Nephron progenitor cell (in vitro differentiated cells): ENCODE measurements around the gene NEO1.

ENCODE experiments used
- DNase-seq: peaks from one replicate; pipeline ENCODE4 v3.0.0; 2021
- H3K27ac Mint-ChIP-seq: 2 replicates; pipeline ENCODE4 v1.8.0; 2021; ENCODE audit warnings: mild to moderate bottlenecking, moderate library complexity, mixed read lengths
- H3K27me3 Mint-ChIP-seq: 2 replicates; pipeline ENCODE4 v1.8.0; 2021; ENCODE audit warnings: mild to moderate bottlenecking, low read depth, mixed read lengths; ENCODE audit not compliant: poor library complexity
- H3K36me3 Mint-ChIP-seq: 2 replicates; pipeline ENCODE4 v1.8.0; 2021; ENCODE audit warnings: low read depth, mixed read lengths
- H3K4me1 Mint-ChIP-seq: 2 replicates; pipeline ENCODE4 v1.8.0; 2021; ENCODE audit warnings: mixed read lengths
- H3K4me3 Mint-ChIP-seq: 2 replicates; pipeline ENCODE4 v1.8.0; 2021; ENCODE audit warnings: mild to moderate bottlenecking, moderate library complexity, mixed read lengths
- H3K9me3 Mint-ChIP-seq: 2 replicates; pipeline ENCODE4 v1.8.0; 2021; ENCODE audit warnings: mild to moderate bottlenecking, moderate library complexity, mixed read lengths
- TF ChIP-seq, protein P1 (sequence below): fragments of 200-600 bp; sonication (generic); IDR thresholded peaks from 2 replicates; pipeline ENCODE4 v1.5.0; 2021; ENCODE audit warnings: antibody characterized with exemption

The NEO1 gene

DNA sequence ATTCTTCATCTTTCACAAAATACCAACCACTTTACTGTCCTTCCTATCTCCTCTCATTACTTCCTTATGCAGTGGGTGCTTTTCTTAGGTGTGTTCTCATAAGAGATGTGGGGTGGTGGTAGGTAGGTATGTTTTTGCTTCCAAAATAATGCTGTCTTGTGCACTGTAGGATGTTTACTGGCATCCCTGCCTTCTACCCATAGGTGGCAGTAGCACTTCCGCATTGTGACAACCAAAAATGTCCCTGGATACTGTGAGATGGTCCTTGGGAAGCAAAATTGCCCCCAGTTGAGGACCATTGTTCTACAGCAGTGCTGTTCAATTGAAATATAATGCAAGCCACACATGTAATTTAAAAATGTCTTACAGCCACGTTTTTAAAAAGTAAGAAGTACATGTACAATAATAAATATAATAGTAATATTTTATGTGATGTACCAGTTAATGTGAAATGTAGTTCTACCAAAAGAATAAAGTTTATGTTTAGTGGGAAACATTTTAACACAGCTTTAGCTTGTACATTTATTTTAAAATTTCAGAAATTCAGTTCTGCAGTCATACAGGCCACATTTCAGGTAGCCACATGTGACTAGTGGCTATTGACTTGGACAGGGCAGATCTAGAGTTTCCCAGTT, 75.2 kb downstream of the NEO1 start:
- Mint-ChIP-seq H3K4me3 (no peak overlapping the region), H3K4me1 (no peaks in the 10 kb centered on the region), H3K27ac (no peak overlapping the region), H3K27me3 (peaks cover 3% of the 10 kb centered on the region), H3K36me3 (peaks cover 74% of the 10 kb centered on the region), H3K9me3 (no peaks in the 10 kb centered on the region)
- TF ChIP-seq, protein P1, sequence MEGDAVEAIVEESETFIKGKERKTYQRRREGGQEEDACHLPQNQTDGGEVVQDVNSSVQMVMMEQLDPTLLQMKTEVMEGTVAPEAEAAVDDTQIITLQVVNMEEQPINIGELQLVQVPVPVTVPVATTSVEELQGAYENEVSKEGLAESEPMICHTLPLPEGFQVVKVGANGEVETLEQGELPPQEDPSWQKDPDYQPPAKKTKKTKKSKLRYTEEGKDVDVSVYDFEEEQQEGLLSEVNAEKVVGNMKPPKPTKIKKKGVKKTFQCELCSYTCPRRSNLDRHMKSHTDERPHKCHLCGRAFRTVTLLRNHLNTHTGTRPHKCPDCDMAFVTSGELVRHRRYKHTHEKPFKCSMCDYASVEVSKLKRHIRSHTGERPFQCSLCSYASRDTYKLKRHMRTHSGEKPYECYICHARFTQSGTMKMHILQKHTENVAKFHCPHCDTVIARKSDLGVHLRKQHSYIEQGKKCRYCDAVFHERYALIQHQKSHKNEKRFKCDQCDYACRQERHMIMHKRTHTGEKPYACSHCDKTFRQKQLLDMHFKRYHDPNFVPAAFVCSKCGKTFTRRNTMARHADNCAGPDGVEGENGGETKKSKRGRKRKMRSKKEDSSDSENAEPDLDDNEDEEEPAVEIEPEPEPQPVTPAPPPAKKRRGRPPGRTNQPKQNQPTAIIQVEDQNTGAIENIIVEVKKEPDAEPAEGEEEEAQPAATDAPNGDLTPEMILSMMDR, result peak; percentile 68
- peak; percentile 25 for DNase-seq

DNA sequence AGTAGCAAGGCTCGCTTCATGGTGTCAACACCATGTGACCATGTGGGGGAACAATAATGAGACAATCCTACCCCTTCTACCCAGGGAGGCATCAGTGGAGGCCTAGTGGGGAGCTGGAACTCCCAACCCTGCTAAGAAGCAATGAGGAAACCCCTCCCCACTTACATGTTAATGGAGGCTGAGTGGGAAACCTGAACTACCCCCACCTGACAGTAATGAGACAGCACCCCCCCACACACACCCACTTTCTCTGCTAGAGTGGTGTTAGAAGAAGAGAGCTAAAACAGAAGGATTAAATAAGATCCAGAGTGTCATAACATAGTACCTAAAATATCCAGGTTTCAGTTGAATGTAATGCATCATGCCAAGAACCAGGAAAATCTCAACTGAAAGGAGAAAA, 78.6 kb downstream of the NEO1 start:
- Mint-ChIP-seq H3K9me3 (no peaks in the 10 kb centered on the region), H3K27me3 (peaks cover 3% of the 10 kb centered on the region), H3K4me1 (no peaks in the 10 kb centered on the region), H3K36me3 (peaks cover 62% of the 10 kb centered on the region), H3K27ac (no peak overlapping the region), H3K4me3 (no peak overlapping the region)
- DNase-seq, result no peak
- TF ChIP-seq, protein P1, result no peak

DNA sequence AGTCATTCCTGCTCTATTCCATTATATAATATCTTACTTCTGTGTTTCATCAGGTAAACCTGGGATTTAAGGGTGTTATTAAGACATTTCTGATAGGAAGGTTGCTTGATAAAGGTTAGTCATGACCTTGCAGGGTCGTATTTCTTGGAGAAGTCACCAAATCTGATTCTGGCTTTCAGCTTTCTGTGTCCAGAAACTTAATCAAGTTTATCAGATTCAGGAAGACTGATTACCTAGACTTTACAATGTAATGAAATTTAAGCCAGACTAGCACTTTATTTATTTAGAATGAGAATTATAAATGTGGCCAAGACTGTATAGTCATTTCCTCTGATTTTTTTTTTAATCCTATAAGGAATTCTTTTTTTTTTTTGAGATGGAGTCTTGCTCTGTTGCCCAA, 81.9 kb downstream of the NEO1 start:
- Mint-ChIP-seq H3K27me3 (no peaks in the 10 kb centered on the region), H3K36me3 (peaks cover 72% of the 10 kb centered on the region), H3K4me3 (no peak overlapping the region), H3K27ac (no peak overlapping the region), H3K4me1 (no peaks in the 10 kb centered on the region), H3K9me3 (no peaks in the 10 kb centered on the region)
- DNase-seq, result no peak
- TF ChIP-seq, protein P1, result no peak

DNA sequence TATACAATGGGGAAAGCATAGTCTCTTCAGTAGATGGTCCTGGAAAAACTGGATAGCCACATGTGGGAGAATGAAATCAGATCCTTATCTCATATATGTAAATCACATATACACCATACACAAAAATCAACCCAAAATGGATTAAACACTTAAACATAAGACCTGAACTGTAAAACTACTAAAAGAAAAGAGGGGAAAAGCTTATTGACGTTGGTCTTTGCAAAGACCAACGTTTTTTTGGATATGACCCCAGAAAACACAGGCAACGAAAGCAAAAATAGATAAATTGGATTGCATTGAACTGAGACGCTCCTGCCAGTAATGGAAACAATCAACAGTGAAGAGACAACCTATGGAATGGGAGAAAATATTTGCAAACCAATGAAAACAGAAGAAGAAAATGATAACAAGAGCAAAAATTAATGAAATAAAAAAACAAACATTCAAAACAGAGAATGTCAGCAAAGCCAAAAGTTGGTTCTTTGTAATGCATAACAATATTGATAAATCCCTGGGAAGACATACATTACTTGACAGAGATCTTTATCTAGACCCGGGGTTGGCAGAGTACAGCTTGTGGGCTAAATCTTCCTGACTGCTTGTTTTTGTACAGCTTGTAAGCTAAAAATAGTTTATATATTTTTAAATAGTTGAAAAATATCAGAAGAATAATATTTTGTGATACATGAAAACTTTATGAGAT, 86.9 kb downstream of the NEO1 start:
- Mint-ChIP-seq H3K4me3 (no peak overlapping the region), H3K9me3 (no peaks in the 10 kb centered on the region), H3K27me3 (no peaks in the 10 kb centered on the region), H3K4me1 (no peaks in the 10 kb centered on the region), H3K36me3 (peaks cover 62% of the 10 kb centered on the region), H3K27ac (peak overlapping the region; percentile 35)
- DNase-seq, result no peak
- TF ChIP-seq, protein P1, result no peak

DNA sequence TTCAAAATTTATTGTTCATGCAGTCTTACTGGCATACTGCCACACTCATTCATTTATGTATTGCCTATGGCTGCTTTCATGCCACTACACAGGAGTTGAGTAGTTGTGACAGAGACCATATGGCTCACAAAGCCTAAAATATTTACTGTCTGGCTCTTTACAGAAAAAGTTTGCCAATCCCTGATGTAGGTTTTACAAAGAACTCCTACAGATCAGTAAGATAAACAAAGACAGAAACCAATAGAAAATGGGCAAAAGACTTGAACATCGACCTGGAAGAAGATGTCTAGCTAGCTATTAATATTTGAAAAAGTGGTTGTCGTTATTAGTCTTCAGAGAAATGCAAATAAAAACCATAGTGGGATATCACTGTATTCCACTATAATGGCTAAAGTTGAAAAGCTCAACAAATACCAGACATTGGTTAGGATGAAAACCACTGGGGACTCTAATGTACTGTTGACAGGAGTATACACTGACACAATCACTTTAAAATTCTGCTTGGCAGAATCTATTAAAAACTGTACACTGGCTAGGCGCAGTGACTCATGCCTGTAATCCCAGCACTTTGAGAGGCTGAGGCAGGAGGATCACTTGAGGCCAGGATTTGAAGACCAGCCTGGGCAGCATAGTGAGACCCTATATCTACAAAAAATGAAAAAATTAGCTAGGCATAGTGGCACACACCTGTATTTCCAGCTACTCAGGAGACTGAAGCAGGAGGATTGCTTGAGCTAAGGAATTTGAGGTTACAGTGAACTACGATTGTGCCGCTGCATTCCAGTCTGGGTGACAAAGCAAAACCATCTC, 87.7 kb downstream of the NEO1 start:
- Mint-ChIP-seq H3K36me3 (peaks cover 69% of the 10 kb centered on the region), H3K27me3 (no peaks in the 10 kb centered on the region), H3K4me3 (no peak overlapping the region), H3K27ac (no peak overlapping the region), H3K9me3 (no peaks in the 10 kb centered on the region), H3K4me1 (no peaks in the 10 kb centered on the region)
- DNase-seq, result no peak
- TF ChIP-seq, protein P1, result no peak
